Testis (tissue), 2 donors: ENCODE data around the gene HOXD10.

Experiments
- CTCF ChIP-seq, 3 experiments: fragments of 450-650 bp in 2 of 3; fragments of 200-600 bp in 1 of 3; sonication (generic) in 1 of 3; IDR thresholded peaks; one replicate each; pipeline ENCODE4 v1.5.1; 2016 to 2019; ENCODE audit warnings: antibody characterized with exemption in 3 of 3, mild to moderate bottlenecking in 2 of 3, moderate library complexity in 1 of 3
- POLR2A ChIP-seq: fragments of 450-650 bp; IDR thresholded peaks from one replicate; pipeline ENCODE4 v1.6.1; 2017; ENCODE audit warnings: antibody characterized with exemption, mild to moderate bottlenecking, moderate library complexity

- TF ChIP-seq CTCF (IDR thresholded peaks at IDR 0.05) = no peak
- no peak for TF ChIP-seq POLR2A
Observed at GRCh38 chr2:176137906-176138305, 21.3 kb downstream of the HOXD10 start.
